Tracheal epithelial cell (primary cell): ENCODE measurements around the gene AFF3. TPM values are rescaled to one million over a fixed set of nuclear protein-coding genes. Genes with fewer than 3 reads are reported as not detected.

Experiments used
- total RNA-seq: library from RNA; depleted of rRNA; stranded (reverse); fragments of >200 nt; gene quantifications from 2 replicates; pipeline ENCODE4 v1.2.1, GENCODE V29; 2014

AFF3 gene, protein sequence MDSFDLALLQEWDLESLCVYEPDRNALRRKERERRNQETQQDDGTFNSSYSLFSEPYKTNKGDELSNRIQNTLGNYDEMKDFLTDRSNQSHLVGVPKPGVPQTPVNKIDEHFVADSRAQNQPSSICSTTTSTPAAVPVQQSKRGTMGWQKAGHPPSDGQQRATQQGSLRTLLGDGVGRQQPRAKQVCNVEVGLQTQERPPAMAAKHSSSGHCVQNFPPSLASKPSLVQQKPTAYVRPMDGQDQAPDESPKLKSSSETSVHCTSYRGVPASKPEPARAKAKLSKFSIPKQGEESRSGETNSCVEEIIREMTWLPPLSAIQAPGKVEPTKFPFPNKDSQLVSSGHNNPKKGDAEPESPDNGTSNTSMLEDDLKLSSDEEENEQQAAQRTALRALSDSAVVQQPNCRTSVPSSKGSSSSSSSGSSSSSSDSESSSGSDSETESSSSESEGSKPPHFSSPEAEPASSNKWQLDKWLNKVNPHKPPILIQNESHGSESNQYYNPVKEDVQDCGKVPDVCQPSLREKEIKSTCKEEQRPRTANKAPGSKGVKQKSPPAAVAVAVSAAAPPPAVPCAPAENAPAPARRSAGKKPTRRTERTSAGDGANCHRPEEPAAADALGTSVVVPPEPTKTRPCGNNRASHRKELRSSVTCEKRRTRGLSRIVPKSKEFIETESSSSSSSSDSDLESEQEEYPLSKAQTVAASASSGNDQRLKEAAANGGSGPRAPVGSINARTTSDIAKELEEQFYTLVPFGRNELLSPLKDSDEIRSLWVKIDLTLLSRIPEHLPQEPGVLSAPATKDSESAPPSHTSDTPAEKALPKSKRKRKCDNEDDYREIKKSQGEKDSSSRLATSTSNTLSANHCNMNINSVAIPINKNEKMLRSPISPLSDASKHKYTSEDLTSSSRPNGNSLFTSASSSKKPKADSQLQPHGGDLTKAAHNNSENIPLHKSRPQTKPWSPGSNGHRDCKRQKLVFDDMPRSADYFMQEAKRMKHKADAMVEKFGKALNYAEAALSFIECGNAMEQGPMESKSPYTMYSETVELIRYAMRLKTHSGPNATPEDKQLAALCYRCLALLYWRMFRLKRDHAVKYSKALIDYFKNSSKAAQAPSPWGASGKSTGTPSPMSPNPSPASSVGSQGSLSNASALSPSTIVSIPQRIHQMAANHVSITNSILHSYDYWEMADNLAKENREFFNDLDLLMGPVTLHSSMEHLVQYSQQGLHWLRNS (N-terminal part only)
- under 0.01 TPM in 1 of 2 replicates, not detected in the other for total RNA-seq

DNA sequence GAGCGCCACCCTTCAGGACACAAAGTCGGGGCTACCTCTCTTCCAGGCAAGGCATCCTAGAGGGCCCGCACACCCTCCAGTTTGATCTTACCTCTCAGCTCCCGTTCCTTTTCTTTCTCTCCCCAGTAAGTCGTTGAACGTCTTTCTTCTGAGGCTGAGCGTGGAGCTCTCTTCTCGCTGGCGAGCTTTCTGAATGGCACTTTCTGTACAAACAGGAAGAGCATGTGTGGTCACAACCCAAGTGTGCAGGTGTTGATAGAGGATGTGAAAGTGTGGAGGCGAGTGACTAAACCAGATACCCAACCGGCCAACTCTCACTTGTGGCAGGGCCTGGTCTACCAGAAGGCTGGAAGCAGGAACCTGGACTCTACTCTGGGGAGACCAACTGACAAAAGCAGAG lies at the start of gene AFF3:
TSS of gene AFF3 (minus strand) at position 198 of the 400 bp plus-strand sequence. CDS start 38,136 bp downstream, outside the sequence.

Other genes with a start within 250 kb of the AFF3 start
- gene LONRF2, start 179.9 kb upstream of the AFF3 start, total RNA-seq = under 0.01 TPM in 1 of 2 replicates, not detected in the other